ENCODE data around the gene MAML2. TPM values are rescaled to one million over a fixed set of nuclear protein-coding genes. Genes with fewer than 3 reads are reported as not detected.

Gene MAML2
- total RNA-seq, 2 experiments from 2014 or later = 0.15 to 1.0 TPM

GRCh38 chr11:96267496-96268032, 75.4 kb downstream of the MAML2 start:
- peak; percentile 31 for DNase-seq (ENCODE audit: low spot score)
- no TSS peak for BruUV-seq (replicated peaks)
- peaks cover 10% of the 10 kb centered on the region; the same call in 1 of the 2 replicates for H3K9me3 ChIP-seq (ENCODE audit: low read length)
- no peaks in the 10 kb centered on the region for H3K9me2 ChIP-seq (ENCODE audit: insufficient read depth, low read length)
- H3K36me3 ChIP-seq (ENCODE audit: insufficient read depth, low read length) = no peaks in the 10 kb centered on the region; the same call in 1 of the 2 replicates
- H3K4me2 ChIP-seq (ENCODE audit: low read length) = peak overlapping the region; percentile 35
- H3K4me1 ChIP-seq (ENCODE audit: insufficient read depth, low read length, poor library complexity, severe bottlenecking) = peaks cover 16% of the 10 kb centered on the region
- no peaks in the 10 kb centered on the region for H4K20me1 ChIP-seq (ENCODE audit: insufficient read depth, low read length)
- intact Hi-C loops (cut with micrococcal nuclease; ENCODE audit: unreplicated experiment) = no loop called here
- CTCF ChIA-PET (ENCODE audit: unreplicated experiment) = no interaction called here
- TF ChIP-seq EZH2phosphoT487 (IDR thresholded peaks at IDR 0.05; ENCODE audit: borderline replicate concordance, low read depth, low read length) = no peak
- H3K4me3 ChIP-seq (ENCODE audit: low read depth, low read length, poor library complexity, severe bottlenecking) = peak overlapping the region; percentile 16
- no peak overlapping the region for H3K27ac ChIP-seq (ENCODE audit: low read depth, low read length, poor library complexity, severe bottlenecking)
- H3K79me2 ChIP-seq (ENCODE audit: insufficient read depth, low read depth, low read length) = no peaks in the 10 kb centered on the region
- H2AFZ ChIP-seq (ENCODE audit: low read length) = peak overlapping the region; percentile 61; the same call in 1 of the 2 replicates
- POLR2A ChIA-PET = interaction anchor here (0.6 to 2.0 kb wide), 6 partner anchors 9 to 76 kb away, joined by 3 to 10 read pairs (median 4); partner anchors contain the start of gene MAML2

GRCh38 chr11:96267001-96267495, 75.9 kb downstream of the MAML2 start:
- CTCF ChIA-PET (ENCODE audit: unreplicated experiment) = no interaction called here
- Histone ChIP-seq H4K20me1 (ENCODE audit: insufficient read depth, low read length) (no peaks in the 10 kb centered on the region), H3K4me1 (ENCODE audit: insufficient read depth, low read length, poor library complexity, severe bottlenecking) (peaks cover 16% of the 10 kb centered on the region), H3K36me3 (ENCODE audit: insufficient read depth, low read length) (no peaks in the 10 kb centered on the region; the same call in 1 of the 2 replicates), H3K9me2 (ENCODE audit: insufficient read depth, low read length) (no peaks in the 10 kb centered on the region), H3K79me2 (ENCODE audit: insufficient read depth, low read depth, low read length) (no peaks in the 10 kb centered on the region), H3K27ac (ENCODE audit: low read depth, low read length, poor library complexity, severe bottlenecking) (no peak overlapping the region), H3K9me3 (ENCODE audit: low read length) (peaks cover 10% of the 10 kb centered on the region; the same call in 1 of the 2 replicates), H3K4me2 (ENCODE audit: low read length) (peak overlapping the region; percentile 35), H2AFZ (ENCODE audit: low read length) (peak overlapping the region; percentile 61; the same call in 1 of the 2 replicates), H3K4me3 (ENCODE audit: low read depth, low read length, poor library complexity, severe bottlenecking) (peak overlapping the region; percentile 16)
- DNase-seq (ENCODE audit: low spot score) = no peak
- TF ChIP-seq EZH2phosphoT487 (IDR thresholded peaks at IDR 0.05; ENCODE audit: borderline replicate concordance, low read depth, low read length) (no peak), CTCF (conservative IDR thresholded peaks at IDR 0.05; ENCODE audit: low read length) (no peak)
- POLR2A ChIA-PET = interaction anchor here (0.6 to 2.0 kb wide), 5 partner anchors 10 to 76 kb away, joined by 3 to 10 read pairs (median 4); partner anchors contain the start of gene MAML2
- intact Hi-C loops (cut with micrococcal nuclease; ENCODE audit: unreplicated experiment) = no loop called here
- no TSS peak for BruUV-seq (replicated peaks)

- CTCF ChIA-PET (ENCODE audit: unreplicated experiment) = interaction anchor here (0.7 kb wide), 1 partner anchor 42 kb away, joined by 6 read pairs; no protein-coding TSS in a partner anchor
- no TSS peak for BruUV-seq (replicated peaks)
Observed at GRCh38 chr11:96265972-96266371, 77.0 kb downstream of the MAML2 start.

More at GRCh38 chr11:96265972-96266371, 77.0 kb downstream of the MAML2 start:
- no peak for TF ChIP-seq EZH2phosphoT487 (IDR thresholded peaks at IDR 0.05; ENCODE audit: borderline replicate concordance, low read depth, low read length)
- TF ChIP-seq CTCF (conservative IDR thresholded peaks at IDR 0.05; ENCODE audit: low read length) = no peak
- H4K20me1 ChIP-seq (ENCODE audit: insufficient read depth, low read length) = no peaks in the 10 kb centered on the region
- H3K36me3 ChIP-seq (ENCODE audit: insufficient read depth, low read length) = no peaks in the 10 kb centered on the region; the same call in 1 of the 2 replicates
- DNase-seq (ENCODE audit: low spot score) = no peak
- no peak overlapping the region for H3K27ac ChIP-seq (ENCODE audit: low read depth, low read length, poor library complexity, severe bottlenecking)
- intact Hi-C loops (cut with micrococcal nuclease; ENCODE audit: unreplicated experiment) = no loop called here
- no peak overlapping the region for H3K4me2 ChIP-seq (ENCODE audit: low read length)
- H3K79me2 ChIP-seq (ENCODE audit: insufficient read depth, low read depth, low read length) = no peaks in the 10 kb centered on the region
- peaks cover 16% of the 10 kb centered on the region for H3K4me1 ChIP-seq (ENCODE audit: insufficient read depth, low read length, poor library complexity, severe bottlenecking)
- H3K9me3 ChIP-seq (ENCODE audit: low read length) = peaks cover 10% of the 10 kb centered on the region; the same call in 1 of the 2 replicates
- H3K9me2 ChIP-seq (ENCODE audit: insufficient read depth, low read length) = no peaks in the 10 kb centered on the region
- POLR2A ChIA-PET = interaction anchor here (0.6 to 2.0 kb wide), 2 partner anchors 9 to 10 kb away, joined by 3 to 10 read pairs; no protein-coding TSS in a partner anchor
- H3K4me3 ChIP-seq (ENCODE audit: low read depth, low read length, poor library complexity, severe bottlenecking) = no peak overlapping the region
- H2AFZ ChIP-seq (ENCODE audit: low read length) = no peak overlapping the region
